ENCODE results near the gene TK2.
"Not testable (repeated sequence)": the region's sequence is repeated elsewhere in the genome, so short reads cannot be mapped to it uniquely, and the experiment has no call there.

The TK2 gene

DNA sequence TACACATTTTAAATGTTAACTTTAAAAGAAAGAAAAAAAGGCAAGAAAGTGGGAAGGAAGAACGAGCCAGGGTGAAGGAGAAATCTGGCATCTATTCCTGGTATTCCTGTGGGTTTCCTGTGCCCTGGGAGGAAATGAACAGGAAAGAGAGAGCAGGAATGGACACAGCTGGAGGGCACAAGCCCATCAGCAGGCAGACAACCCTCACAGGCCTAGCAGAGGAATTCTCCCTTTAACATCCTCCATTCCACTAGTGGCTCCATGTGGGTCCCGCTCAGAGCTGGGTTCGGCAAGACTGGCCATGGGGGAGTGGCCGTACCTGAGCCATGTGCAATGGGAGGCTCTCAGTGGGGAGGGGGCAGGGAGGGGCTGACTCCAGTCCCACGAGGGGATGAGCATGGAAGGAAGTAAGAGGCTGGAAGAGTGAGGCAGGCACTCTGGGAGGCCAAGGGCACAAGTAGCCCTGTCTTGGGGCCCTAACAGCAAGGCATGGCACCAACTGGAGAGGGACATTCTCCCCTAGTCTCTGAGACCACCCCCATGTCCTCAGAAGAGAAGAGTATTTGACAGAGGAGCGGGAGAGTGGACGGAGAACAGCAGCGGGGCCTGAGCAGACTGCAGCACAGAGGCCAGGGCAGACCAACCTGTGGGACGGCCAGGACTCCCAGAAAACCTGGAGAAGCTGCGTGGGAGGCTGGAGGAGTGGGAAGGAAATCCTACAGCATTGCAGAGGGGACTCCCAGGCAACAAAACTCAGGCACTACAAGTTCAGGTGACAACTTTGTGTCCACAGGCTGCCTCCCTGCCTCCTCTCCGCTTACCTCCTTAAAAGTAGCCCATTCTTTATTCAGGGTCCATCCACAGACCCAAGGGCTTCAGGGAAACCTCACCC lies 30.2 kb downstream of the TK2 start:
- no peak for DNase-seq (ENCODE audit: low read depth in 2 of 2)

DNA sequence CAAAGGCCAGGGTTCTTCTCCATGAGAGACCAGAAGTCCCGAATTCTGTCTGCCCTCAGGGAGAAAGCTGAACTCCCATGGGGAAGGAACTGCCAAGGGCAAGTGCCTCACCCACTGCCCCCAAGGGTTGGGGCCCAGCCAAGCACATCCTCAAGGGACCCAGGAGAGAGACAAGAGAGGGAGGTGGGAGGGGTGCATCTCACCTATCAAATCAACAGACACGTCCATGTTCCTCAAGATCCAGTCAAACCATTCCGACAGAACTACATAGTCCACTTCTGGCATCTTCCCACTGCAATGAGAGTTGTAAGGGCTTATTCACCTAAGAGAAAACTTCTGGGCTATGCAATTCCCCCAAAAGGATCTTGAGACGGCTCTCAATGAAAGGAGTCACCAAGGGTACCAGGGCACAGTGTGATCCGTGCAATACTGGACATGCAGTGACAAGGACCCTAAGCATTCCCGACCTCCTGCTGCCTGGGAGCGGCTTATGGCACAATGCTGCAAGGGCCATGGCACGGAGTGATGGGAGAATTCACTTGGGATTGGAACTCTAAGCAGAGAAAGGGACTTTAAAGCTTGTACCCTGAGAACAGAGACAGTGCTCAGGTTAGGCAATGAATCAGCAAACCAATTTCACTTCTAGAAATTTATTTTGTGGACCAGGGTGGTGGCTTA lies 32.2 kb downstream of the TK2 start:
- DNase-seq (ENCODE audit: low read depth in 2 of 2) = no peak

DNA sequence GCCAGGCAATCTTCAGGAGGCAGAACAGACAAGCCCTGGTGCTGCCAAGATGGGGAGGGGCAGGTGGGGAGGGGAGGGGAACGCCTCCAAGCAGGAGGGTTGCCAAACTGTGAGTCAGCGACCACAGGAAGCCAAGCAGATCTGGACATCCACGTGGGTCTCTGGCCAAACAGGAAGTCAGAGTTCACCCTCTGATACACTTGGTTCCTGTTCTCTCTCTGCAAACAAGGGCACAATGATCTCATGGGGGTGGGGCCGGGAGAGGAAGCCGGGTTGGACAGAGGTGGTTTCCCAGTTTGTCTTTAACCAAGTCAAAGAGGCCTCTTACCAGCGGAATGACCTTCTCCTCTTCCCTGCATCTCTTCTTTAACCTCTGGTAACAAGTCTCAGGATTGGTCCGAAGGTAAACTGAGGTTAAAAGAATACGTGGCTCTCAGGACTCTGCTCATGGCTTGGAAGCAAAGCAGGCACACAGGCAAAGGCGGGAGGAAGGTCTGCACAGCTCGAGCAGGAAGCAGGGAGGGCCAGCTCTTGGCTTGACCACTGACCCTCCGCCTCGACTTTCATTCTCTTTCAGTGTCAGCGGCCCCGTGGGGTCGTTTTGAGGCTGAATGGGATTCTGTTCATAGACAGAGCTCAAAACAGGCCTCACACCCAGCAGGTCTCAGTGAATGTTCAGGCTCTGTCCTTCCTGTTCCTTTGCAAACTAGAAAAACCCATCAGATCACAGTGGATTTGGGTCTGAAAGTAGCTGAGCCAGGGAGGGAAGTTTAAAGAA lies 32.9 kb downstream of the TK2 start:
- peak; percentile 61 to 64 for DNase-seq (ENCODE audit: low read depth in 2 of 2)

DNA sequence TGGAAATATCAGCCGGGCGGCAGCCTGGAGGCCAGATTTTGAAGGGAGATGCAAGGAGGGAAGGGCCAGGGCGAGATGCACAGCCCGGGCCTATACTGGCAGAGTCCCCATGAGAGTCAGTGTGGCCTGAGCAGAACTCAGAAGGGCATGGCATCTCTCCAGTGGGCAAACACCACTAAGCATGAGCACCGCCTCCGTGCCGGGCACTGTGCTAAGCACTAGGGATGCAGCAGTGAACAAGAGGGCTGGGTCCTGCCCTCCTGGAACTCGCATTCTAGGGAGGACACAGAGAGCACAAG lies 33.5 kb downstream of the TK2 start:
- DNase-seq (ENCODE audit: low read depth in 2 of 2) = no peak

DNA sequence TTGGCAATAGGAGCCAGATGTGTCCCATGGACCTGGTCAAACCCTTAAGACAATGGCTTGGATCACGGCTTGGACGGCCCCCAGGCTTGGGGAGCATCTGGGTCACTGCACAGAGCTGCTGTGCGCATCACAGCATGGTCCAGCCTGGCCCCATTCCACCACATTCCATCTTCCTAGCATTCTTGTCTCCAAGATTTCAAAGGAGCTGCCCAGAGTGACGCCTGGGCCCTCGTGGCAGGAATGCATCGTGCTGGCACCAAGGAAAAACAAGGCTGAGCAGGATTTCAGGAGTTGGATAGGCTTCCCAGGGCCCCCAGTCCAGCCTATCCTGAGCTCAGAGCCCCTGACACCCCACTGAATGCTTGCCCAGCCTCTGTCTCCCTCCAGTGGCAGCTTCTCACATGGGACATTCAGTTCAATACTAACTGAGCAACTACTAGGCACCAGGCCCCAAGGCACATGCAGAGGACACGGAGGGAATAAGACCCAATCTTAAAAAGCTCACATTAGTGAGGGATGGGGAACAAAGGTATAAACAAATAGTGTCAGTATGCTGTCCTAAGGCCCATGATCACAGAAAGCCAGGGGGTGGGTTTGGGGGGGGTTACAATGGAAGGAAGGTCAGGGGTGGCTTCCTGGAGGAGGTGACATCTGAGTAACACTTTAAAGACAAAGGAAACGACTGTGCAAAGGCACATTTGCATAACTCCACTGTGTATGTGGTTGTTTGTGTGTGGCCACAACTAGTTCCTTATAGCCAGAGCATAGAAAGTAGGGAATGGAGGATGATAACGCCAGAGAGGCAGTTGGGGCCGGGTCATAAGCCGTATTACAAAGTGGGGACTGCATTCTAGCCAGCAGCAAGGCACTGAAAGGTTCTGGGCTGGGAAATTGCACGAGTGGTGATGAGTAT lies 34.1 kb downstream of the TK2 start:
- DNase-seq (ENCODE audit: low read depth in 2 of 2) = no peak

DNA sequence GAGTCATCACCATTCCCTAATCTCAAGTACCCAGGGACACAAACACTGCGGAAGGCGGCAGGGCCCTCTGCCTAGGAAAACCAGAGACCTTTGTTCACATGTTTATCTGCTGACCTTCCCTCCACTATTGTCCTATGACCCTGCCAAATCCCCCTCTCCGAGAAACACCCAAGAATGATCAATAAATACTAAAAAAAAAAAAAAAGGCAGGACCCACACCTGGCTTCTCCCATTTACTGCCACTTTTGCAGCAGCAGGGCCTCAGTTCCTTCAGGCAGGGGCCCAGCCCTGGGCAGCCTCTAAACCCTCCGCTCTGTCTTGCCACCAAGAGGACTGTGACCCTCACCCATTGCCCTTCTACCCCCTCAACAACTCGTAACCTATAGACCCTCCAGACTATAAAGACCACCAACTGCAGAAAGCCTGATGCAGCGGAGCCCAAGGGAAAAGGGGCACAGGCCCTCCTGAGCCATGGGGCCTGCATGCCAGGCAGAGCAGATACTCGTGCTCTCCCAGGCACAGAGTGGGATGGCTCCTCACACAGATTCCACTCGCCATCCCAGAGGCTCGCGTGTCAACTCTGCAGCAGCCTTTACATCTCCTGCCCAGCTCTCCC lies 34.8 kb downstream of the TK2 start:
- DNase-seq (ENCODE audit: low read depth in 2 of 2) = not testable (repeated sequence)

DNA sequence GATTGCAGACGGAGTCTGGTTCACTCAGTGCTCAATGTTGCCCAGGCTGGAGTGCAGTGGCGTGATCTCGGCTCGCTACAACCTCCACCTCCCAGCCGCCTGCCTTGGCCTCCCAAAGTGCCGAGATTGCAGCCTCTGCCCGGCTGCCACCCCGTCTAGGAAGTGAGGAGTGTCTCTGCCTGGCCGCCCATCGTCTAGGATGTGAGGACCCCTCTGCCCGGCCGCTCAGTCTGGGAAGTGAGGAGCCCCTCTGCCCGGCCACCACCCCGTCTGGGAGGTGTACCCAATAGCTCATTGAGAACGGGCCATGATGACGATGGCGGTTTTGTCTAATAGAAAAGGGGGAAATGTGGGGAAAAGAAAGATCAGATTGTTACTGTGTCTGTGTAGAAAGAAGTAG lies 35.5 kb downstream of the TK2 start:
- DNase-seq (ENCODE audit: low read depth in 2 of 2) = not testable (repeated sequence)

DNA sequence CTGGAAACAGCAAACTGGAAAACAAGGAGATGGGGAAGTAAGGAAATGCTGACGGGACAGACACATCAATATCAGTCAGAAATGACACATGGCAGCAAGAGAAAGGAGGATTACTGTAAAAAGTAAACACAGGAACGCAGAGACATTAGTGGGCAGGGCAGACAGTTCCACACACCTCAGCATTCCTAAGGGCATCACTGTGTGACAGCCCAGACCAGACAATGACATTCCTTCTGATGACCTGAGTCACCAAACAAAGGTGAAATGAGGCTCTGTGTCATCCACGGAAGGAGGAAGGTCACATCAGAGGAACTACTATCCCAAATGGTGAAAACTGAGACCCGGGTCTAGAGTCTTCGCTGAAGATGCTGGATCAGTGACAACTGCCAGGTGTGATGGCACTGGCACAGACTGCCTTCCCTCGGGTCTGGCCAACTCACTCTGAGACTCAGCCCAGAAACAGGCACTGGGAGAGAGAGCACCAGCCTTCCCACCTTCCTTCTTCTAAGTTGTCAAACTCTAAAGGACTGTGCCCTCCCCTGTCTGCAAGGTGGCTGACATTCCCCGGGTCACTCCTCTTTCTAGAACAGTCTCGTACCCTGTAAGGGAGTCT lies 36.7 kb downstream of the TK2 start:
- DNase-seq (ENCODE audit: low read depth in 2 of 2) = no peak

DNA sequence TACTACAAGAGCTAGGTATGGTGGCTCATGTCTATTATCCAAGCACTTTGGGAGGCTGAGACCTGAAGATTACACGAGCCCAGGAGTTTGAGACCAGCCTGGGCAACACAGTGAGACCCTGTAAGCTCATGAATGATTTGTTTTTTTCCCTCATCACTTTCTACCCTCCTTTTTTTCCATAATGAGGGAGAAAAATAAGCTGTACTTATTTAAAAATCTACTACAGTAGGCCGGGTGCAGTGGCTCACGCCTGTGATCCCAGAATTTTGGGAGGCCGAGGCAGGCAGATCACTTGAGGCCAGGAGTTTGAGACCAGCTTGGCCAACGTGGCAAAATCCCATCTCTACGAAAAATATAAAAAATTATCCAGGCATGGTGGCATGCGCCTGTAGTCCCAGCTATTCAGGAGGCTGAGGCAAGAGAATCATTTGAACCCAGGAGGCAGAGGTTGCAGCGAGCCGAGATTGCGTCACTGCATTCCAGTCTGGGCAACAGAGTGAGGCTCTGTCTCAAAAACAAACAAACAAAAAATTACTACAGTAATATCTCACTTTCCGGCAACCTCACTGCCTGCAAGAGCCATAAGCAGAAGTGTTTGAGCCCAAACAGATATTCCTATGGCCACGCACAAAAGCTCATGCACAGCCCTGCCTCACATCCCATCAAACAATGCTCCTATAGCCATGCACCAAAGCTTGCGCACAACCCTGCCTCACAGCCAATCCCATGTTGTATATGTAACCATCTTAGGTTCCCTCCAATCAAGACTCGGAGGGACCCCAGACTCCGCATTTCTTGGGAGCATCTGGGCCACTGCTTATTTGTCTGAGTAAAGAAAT lies 37.4 kb downstream of the TK2 start:
- no peak for DNase-seq (ENCODE audit: low read depth in 2 of 2)

DNA sequence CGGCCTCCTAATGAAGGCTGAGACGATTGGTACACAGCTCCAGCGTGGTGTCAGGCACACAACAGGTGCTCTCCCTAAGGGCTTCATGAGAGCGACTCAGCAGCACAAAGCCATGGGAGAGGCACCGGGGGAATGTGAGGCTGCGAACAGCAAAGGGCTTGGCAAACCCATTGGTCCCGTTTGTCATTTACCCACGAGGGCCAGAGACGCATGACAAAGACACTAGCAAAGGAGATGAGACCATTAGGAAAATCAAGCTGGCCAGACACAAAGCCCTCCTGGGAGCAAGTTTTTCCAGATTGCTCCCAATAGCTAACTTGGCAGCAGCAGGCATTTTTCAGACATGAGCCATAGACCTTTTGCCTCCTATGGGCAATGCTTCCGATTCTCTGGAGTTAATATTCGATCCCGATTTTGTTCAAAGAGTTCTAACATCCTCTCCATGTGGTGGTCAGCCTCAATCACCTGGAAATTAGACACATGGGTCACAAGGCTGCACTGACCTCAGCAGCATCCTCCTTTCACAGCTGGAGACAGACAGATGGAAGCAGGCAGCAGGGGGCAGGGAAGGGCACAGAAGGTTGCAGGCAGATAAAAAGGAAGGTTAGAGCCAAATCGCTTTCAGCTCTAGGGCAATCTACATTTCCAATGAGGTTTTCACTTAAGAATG lies 38.2 kb downstream of the TK2 start:
- no peak for DNase-seq (ENCODE audit: low read depth in 2 of 2)

DNA sequence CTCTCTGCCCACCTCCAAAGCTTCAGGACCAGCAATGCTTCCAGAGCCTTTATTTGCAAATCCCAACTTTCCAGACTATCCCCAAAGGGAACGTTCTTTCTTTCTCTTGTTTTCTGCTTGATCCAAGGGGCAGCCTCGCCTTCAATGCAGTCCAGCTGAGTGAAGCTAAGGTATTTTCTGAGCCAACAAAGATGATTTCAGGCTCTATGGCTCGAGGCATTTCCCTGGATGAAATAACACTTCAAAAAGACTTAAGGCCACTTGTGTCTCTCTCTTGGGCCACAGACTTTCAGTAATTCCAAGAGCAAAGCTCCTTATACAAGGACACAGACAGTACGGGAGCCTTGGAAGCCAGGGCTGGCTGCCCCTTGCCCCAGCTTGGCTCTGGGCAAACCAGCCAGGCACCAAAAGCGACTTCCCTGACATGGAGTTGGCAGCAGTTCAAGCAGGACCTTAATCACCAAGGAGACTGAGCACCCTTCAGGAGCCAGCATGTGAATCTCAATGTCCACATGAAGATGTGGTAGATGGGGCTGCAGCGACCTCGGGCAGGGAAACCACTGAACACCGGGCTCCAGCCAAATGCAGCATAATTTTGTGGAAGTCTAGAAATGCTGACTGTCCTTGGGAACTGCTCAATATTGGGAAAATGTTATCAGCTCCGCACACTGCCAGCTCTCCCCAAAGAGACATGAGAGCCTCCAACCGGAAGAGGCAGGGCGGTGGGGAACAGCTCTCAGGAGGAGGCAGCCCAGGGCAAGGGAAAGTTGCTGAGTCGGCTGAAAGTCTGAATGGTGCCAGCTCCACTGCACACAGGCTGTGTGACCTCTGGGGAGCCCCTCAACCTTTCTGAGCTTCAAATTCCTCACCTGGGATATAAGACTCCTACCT lies 39.0 kb downstream of the TK2 start:
- no peak for DNase-seq (ENCODE audit: low read depth in 2 of 2)

DNA sequence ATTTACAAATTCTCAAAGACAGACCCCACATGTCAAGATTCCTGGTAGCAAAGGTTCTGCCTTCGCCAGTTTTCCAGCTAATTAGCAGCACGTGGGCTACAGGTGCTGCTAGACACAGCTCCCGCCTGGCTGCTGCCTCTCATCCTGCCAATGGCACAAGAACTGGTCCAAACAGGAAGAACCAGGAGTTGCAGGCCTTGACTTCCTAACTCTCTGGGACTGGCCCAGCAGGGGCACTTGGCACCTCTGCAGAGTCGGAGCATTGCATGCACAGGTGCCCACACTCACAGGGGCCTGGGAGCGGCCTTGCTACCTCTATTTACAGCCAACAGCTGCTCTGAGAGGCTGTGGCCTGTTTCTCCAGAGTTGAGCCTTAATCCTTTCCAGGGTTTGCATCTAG lies 39.6 kb downstream of the TK2 start:
- DNase-seq (ENCODE audit: low read depth in 2 of 2) = no peak

DNA sequence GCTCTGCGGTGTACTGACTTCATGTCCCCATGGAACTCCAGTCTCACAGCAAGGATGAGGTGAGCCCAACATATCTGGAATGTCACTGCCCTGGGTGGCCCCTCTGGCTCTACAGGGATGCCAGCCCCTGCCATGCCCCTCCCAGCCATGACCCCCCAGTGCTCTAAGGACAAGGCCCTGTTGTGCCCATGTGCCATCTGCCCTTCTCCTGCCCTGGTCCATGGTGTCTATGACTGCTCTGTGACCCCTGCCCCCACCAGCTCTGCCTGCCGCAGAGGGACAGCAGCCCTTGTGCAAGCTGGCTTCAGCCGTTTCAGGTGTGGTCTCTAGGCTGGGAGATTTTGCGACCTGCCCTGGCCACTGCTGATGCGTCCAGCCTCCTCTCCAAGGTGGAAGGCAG lies 40.3 kb downstream of the TK2 start:
- DNase-seq (ENCODE audit: low read depth in 2 of 2) = no peak

DNA sequence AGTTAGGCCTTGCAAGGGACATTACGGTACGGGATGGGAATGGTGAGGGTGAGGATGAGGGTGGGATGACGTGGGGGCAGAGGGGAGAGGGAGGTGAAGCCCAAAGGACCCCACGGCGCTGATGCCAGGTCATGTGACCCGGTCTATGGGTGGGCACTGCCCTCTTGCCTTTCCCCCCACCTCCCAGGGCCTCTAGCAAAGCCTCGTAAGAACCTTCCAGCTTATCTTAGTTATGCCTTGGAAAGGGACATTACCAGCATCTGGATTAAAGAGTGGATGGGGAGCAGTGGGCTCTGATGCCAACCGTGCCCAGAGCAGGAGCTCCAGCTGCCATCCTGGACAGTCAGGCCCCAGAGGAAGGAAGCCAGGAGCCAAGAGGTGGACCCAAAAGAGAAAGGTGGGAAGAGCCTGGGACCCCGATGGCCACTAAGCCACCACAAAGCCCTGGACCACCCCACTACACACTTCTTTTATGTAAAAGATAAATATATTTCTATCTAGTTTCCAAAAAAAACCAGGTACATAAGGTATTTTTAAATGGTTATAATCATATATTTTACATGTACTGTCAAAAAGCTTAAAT lies 40.9 kb downstream of the TK2 start:
- DNase-seq (ENCODE audit: low read depth in 2 of 2) = no peak

DNA sequence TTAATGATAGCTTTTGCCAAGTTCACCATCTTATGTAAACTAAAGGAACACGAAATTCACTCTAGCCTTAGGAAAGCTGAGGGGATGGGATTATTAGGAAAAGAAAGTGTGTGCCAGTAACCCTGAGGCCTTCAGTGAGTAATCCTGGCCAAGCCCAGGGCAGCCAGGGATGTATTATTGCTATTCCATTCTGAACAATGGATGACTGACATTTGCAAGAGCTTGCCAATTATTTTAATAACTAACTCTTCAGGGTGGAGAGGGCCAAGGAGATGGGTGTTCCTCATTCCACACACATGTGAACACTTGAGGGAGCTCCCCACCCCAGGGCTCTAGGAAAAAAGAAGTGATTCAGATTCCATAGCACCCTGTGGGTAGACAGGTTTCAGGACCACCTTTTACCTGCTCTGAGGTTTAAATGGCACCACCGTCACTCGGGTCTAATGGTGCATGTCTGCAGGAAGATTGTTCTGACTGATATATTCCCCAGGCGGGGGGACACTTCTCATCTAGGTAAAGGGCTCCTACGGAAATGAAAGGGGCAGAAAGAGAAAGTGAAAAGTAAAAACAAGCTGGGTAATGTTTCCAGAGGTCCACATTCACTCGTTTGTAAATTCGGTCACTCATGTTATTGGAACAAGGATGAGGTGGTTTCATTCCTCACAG lies 41.5 kb downstream of the TK2 start:
- DNase-seq (ENCODE audit: low read depth in 2 of 2) = no peak

DNA sequence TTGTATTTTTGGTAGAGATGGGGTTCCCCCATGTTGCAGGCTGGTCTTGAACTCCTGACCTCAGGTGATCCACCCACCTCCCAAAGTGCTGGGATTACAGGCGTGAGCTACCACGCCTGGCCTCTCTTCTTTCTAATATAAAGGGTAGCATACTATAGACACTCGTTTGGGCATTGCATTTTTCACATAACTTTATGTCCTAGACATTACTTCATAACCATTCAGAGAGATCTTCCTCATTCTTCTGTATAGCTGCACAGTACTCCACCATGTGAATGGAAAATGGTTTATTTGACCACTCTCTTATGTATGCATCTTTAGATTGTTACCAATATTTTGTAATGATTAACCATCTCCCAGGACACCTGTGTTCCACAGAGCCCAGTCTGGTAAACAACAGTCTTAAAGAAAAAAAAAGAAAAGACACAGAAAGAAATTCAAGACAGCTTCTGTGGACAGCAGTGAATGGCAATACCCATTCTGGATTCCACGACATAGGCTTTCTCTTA lies 42.1 kb downstream of the TK2 start:
- no peak for DNase-seq (ENCODE audit: low read depth in 2 of 2)

DNA sequence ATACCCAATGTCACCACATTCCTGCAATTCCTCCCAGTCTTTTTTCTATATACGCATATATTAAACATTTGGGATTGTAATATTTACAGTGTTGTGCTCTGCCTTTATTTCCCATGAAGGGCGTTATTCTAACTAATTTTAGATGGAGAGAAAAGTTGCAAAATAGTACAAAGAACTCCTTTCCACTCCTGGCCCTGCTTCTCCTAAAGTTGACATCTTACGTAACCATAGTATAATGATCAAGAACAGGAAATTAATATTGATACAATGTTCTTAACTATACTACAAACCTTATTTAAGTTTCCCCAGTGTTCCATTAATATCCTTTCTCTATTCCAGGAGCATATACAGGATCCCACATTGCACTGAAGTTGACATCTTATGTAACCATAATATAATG lies 46.3 kb downstream of the TK2 start:
- no peak for DNase-seq (ENCODE audit: low read depth in 2 of 2)
